Cardiac muscle cell (in vitro differentiated cells and primary cell): ENCODE measurements around the gene MRTFB. TPM values are rescaled to one million over a fixed set of nuclear protein-coding genes. Genes with fewer than 3 reads are reported as not detected.

Experiments
- DNase-seq, 2 donors: peaks; one replicate each; pipeline versions ENCODE4 v3.0.0 to v3.0.0-alpha.2; 2010 to 2017; ENCODE audit warnings: low read depth in 1 of 2, low spot score in 1 of 2
- H3K27ac ChIP-seq: fragments of 200-600 bp; sonication (generic); 2 replicates; pipeline ENCODE4 v1.5.1; 2016
- H3K27me3 ChIP-seq: fragments of 200-600 bp; sonication (generic); 2 replicates; pipeline ENCODE4 v1.6.0; 2016; ENCODE audit warnings: control low read depth
- H3K36me3 ChIP-seq: fragments of 200-600 bp; sonication (generic); 2 replicates; pipeline ENCODE4 v1.5.1; 2016; ENCODE audit warnings: control low read depth
- H3K4me1 ChIP-seq: fragments of 200-600 bp; sonication (generic); 2 replicates; pipeline ENCODE4 v1.8.1; 2017; ENCODE audit warnings: low read depth, mild to moderate bottlenecking, mixed run types
- H3K4me3 ChIP-seq: fragments of 200-600 bp; sonication (generic); 2 replicates; pipeline ENCODE4 v1.5.1; 2016; ENCODE audit warnings: mild to moderate bottlenecking
- H3K9me3 ChIP-seq: fragments of 200-600 bp; sonication (generic); 2 replicates; pipeline ENCODE4 v1.5.1; 2017; ENCODE audit warnings: low read depth, mild to moderate bottlenecking, control low read depth
- polyA plus RNA-seq: library from polyadenylated mRNA; unstranded; fragments of >200 nt; fragmentation: Nextera tagmentation; extraction: Ambion mirVana; gene quantifications from 2 replicates; pipeline ENCODE4 v1.2.1, GENCODE V29; 2016
- total RNA-seq: library from RNA; depleted of rRNA; stranded (reverse); fragments of >200 nt; gene quantifications from 2 replicates; pipeline ENCODE4 v1.2.3, GENCODE V29; 2016
- TF ChIP-seq, protein P1 (sequence below): IDR thresholded peaks from 2 replicates; pipeline ENCODE4 v1.5.1; 2012; ENCODE audit warnings: low read depth, mild to moderate bottlenecking, low read length

The MRTFB gene
- total and polyA plus RNA-seq, 2 experiments from 2014 or later: 9.4 to 27.9 TPM

DNA sequence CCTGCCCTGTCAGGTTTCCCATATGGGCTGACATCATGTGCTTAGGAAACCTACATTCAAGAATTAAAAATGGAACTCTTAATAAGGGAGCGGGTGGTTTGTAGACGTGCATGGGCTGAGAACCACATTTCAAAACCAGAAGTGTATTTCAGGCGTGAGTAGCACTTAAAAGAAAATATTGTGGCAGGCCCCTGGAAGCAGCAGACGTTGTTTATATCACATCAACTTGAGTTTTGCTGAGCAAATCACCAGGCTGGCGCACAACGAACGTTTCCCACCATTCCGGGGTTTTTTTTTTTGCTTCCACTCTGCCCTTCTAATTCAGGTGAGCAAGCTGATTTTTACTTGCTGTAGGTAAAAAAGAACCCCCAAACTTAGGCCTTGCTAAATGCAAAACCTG, 220.2 kb downstream of the MRTFB start:
- Histone ChIP-seq H3K4me1 (no peaks in the 10 kb centered on the region), H3K27ac (no peak overlapping the region), H3K4me3 (no peak overlapping the region), H3K27me3 (no peaks in the 10 kb centered on the region), H3K9me3 (no peaks in the 10 kb centered on the region), H3K36me3 (no peaks in the 10 kb centered on the region)
- no peak for DNase-seq
- TF ChIP-seq, protein P1, sequence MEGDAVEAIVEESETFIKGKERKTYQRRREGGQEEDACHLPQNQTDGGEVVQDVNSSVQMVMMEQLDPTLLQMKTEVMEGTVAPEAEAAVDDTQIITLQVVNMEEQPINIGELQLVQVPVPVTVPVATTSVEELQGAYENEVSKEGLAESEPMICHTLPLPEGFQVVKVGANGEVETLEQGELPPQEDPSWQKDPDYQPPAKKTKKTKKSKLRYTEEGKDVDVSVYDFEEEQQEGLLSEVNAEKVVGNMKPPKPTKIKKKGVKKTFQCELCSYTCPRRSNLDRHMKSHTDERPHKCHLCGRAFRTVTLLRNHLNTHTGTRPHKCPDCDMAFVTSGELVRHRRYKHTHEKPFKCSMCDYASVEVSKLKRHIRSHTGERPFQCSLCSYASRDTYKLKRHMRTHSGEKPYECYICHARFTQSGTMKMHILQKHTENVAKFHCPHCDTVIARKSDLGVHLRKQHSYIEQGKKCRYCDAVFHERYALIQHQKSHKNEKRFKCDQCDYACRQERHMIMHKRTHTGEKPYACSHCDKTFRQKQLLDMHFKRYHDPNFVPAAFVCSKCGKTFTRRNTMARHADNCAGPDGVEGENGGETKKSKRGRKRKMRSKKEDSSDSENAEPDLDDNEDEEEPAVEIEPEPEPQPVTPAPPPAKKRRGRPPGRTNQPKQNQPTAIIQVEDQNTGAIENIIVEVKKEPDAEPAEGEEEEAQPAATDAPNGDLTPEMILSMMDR: no peak

DNA sequence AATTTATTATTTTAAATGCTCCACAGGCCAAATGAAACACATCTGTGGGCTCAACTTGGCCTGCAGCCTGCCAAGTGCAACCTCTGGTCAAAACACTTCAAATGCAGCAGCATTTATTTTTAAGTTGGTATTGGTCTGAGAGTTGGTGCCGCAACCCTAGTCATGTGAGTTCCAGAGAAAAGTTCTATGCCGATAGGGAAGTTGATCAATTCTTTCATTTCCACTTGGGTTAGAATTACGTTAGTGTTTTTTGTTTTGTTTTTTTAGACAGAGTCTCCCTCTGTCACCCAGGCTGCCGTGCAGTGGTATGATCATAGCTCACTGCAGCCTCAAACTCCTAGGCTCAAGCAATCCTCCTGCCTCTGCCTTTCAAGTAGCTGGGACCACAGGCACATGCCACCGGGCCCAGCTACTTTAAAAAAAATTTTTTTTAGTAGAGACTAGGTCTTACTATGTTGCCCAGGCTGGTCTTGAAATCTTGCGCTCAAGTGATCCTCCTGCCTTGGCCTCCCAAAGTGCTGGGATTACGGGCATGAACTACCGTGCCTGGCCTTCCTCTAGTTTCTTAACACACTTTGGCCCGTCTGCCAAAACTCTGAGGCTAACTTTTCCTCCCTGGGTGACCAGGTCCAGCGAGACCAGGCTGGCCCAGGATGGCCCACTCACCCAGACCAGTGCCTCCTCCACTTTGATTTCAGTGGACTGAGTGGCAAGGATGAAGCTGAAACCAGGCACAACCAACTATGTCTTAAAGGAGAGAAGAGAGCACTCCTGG, 221.1 kb downstream of the MRTFB start:
- TF ChIP-seq, protein P1: no peak
- DNase-seq: no peak
- Histone ChIP-seq H3K4me3 (no peak overlapping the region), H3K9me3 (no peaks in the 10 kb centered on the region), H3K27me3 (no peaks in the 10 kb centered on the region), H3K27ac (no peak overlapping the region), H3K36me3 (no peaks in the 10 kb centered on the region), H3K4me1 (no peaks in the 10 kb centered on the region)

DNA sequence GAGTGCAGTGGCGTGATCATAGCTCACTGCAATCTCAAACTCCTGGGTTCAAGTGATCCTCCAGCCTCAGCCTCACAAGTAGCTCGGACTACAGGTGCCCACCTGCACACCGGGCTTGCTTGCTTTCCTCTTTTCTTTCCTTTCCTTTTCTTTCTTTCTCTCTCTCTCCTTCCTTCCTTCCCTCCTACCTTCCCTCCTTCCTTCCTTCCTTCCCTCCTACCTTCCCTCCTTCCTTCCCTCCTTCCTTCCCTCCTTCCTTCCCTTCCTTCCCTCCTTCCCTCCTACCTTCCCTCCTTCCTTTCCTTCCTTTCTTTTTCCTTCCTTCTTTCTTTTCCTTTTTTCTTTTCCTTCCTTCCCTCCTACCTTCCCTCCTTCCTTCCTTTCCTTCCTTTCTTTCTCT, 225.5 kb downstream of the MRTFB start:
- no peak for DNase-seq
- Histone ChIP-seq H3K36me3 (no peaks in the 10 kb centered on the region), H3K27me3 (no peaks in the 10 kb centered on the region), H3K27ac (no peak overlapping the region), H3K4me3 (no peak overlapping the region), H3K9me3 (no peaks in the 10 kb centered on the region), H3K4me1 (peaks cover 5% of the 10 kb centered on the region)
- TF ChIP-seq, protein P1: no peak

DNA sequence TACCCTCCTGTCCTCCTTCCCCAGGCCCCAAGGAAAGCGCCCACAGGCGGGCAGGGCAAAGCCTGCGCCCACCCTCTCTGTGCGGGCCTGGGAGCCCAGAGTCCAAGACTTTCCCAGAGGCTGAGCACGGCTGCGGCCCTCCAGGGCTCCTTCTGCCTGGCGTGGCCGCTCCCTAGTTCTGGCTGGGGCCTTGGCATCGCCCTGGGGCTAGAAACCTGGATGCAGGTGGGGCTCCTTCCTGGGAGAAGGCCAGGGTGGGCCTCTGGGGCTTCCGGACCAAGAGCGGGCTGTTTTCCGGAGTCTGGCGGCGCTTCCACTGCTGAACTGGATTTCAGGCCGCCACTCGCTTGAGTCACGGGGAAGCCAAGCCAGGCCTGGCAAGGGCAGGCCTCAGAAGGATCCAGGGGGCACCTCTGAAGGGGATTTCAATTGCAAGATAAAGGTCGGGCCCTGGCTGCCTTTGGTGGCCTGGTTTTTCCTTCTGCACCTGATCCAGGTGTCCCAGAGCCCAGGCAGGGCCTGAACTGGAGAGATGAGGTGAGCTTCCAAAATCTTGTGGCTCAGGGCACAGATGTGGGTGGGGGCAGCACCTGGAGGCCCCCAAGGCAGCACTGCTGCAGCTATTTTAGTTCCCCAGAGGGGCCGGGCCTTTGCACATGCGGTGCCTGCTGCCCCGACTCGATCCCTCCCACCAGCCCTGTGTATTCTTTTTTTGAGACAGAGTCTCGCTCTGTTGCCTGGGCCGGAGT, 227.4 kb downstream of the MRTFB start:
- Histone ChIP-seq H3K27ac (no peak overlapping the region), H3K9me3 (no peaks in the 10 kb centered on the region), H3K27me3 (no peaks in the 10 kb centered on the region), H3K4me1 (peaks cover 5% of the 10 kb centered on the region), H3K36me3 (no peaks in the 10 kb centered on the region), H3K4me3 (no peak overlapping the region)
- TF ChIP-seq, protein P1: no peak
- no peak for DNase-seq

DNA sequence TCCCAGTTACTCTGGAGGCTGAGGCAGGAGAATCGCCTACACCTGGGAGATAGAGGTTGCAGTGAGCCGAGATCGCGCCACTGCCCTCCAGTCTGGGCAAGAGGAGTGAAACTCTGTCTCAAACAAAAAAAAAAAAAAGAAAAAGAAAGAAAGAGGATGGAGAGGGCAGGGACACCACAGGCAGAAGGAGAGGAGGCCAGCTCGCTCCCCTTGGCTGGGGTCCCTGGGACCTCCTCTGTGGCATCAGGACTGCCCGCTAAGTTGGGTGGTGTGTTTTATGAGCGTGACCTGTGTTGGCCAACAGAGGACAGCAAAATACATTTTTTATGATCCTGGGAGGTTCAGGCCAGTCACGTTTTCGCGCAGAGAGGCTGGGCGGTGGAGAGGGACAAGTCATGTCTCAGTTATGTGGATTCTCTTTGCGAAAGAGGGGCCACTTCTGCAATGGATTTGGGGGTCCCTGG, 229.6 kb downstream of the MRTFB start:
- peak; percentile 82 to 89 for DNase-seq

More for the DNA sequence above, 229.6 kb downstream of the MRTFB start:
- Histone ChIP-seq H3K27ac (peak overlapping the region; percentile 40), H3K36me3 (no peaks in the 10 kb centered on the region), H3K4me1 (peaks cover 5% of the 10 kb centered on the region), H3K4me3 (peak overlapping the region; percentile 90), H3K9me3 (no peaks in the 10 kb centered on the region), H3K27me3 (no peaks in the 10 kb centered on the region)
- TF ChIP-seq, protein P1: peak; percentile 67
